Right cardiac atrium (tissue), 5 donors: Measurements from ENCODE around the gene BMPR1B. TPM values are rescaled to one million over a fixed set of nuclear protein-coding genes. Genes with fewer than 3 reads are reported as not detected.
A peak's percentile ranks its signal among the peaks of the same experiment; 100 is the strongest.
"Not testable (repeated sequence)": the region's sequence is repeated elsewhere in the genome, so short reads cannot be mapped to it uniquely, and the experiment has no call there.

Source experiments
- ATAC-seq, 2 donors: fragments of 200-7000 bp; cut with Tn5 transposase; one replicate each; pipeline versions ENCODE4 v1.8.0 to v1.9.1; 2020; ENCODE audit warnings: moderate library complexity in 2 of 2, mild to moderate bottlenecking in 1 of 2
- DNase-seq, 3 donors: peaks; one replicate each; pipeline ENCODE4 v3.0.0-alpha.2; 2020
- H3K27ac ChIP-seq: one replicate; pipeline ENCODE4 v1.5.1; 2013; ENCODE audit warnings: mild to moderate bottlenecking, low read length, control low read depth, moderate library complexity
- H3K27me3 ChIP-seq: one replicate; pipeline ENCODE4 v1.6.1; 2013; ENCODE audit not compliant: control insufficient read depth, insufficient read depth
- H3K4me1 ChIP-seq: one replicate; pipeline ENCODE4 v1.6.1; 2013; ENCODE audit warnings: low read length; ENCODE audit not compliant: control insufficient read depth, insufficient read depth
- H3K4me3 ChIP-seq: one replicate; pipeline ENCODE4 v1.5.1; 2013; ENCODE audit warnings: low read length, control low read depth
- H3K9me3 ChIP-seq: one replicate; pipeline ENCODE4 v1.6.1; 2013; ENCODE audit warnings: low read length; ENCODE audit not compliant: control insufficient read depth
- WGBS: extraction: QIAGEN DNeasy Blood & Tissue Kit; methylation state at CpG from one replicate; pipeline ENCODE4 v1.1.7; 2013; 5-methylcytosine and 5-hydroxymethylcytosine counted together
- intact Hi-C, 4 donors: fragments of 100-400 bp; cut with DNase I; formaldehyde crosslinking; loops; one replicate each; pipeline versions ENCODE4 v1.11.0 to v1.14.0; 2022 to 2023
- polyA plus RNA-seq: library from polyadenylated mRNA; stranded (reverse); fragments of 200-250 nt; gene quantifications from one replicate; pipeline ENCODE4 v1.2.3, GENCODE V29; 2013
- total RNA-seq, 4 donors: library from RNA; stranded (reverse); fragmentation: NEBNext Ultra II Directional; extraction: Animal tissue kit (Norgen Biotek cat#: 25700); gene quantifications; one replicate each; pipeline ENCODE4 v1.2.1, GENCODE V29; 2021
- donor health status: healthy with polysubstance abuse.
- donor health status: DM: no; HTN: yes; CAD: no.
- donor health status: DM: no; HTN: no; CAD: no.
- donor health status: DM: no; HTN: yes; CAD: no; lungs with severe emphysema.
- donor health status: DM: yes; HTN: yes; CAD: no.

BMPR1B gene
- total and polyA plus RNA-seq, 5 donors, result 0.20 to 1.5 (median 0.88) TPM

DNA sequence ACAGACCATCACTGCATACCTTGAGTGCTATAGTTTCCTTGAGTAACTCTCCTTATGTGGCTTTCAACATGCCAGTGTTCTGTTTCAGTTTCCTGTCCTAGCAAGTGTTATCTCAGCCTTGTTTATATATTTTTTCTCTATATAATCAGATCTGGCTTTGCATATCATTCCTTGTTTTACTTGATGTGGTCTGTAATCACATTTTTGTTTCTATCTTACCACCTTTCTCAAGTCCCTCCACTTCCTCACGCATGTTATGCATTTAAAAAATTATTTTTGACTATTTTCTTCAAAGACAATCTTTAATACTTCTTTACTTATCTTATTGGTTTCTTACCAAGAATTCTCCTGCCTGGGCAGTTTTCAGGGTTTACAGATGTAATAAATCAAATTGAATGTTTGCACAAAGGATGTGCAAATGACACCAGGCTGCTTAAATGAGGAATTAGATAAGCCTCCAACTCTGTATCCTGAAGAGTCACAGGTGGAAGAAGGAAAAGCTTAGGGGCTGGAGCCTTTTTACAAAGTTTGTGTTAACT is 351.2 kb downstream of the BMPR1B start:
- ATAC-seq (no peak), DNase-seq (no peak)
- WGBS, result 88% methylated on average over 1 of the region's 1 CpG
- Histone ChIP-seq H3K9me3 (no peaks in the 10 kb centered on the region), H3K4me3 (no peak overlapping the region), H3K27ac (no peak overlapping the region), H3K27me3 (no peaks in the 10 kb centered on the region), H3K4me1 (no peaks in the 10 kb centered on the region)
- intact Hi-C loops, result no loop called here

DNA sequence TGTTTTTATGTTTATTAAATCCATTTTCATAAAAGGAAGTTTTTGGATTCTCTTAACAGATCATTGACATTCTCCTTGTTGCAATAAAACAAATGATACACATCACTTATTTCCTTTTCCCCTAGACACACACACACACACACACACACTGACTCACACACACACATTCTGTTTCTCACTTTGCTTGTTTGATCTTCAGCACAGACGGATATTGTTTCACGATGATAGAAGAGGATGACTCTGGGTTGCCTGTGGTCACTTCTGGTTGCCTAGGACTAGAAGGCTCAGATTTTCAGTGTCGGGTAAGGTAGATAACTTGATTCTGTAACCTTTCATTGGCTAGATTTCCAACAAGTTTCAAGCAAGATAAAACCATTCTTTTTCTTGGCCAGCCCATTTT is 356.8 kb downstream of the BMPR1B start:
- ATAC-seq, result no peak

DNA sequence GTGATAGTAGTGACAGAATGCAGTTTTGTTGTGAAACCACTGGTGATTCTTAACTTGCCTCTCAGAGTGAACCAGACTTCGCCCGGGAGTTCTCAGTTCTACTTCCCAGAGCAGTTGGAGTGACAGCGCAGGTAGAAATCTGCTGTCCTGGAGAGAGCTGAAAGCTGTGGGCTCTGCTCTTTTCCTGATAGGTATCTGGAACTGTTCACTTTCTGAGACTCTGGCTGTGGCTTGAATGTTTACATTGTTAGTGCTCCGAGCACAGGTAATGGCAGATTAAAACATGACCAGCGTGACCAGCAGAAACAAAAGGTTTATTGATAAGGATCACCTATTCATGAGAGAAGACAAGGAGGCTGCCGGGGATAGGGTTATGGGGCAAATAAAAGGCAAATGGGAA is 360.7 kb downstream of the BMPR1B start:
- intact Hi-C loops, result loop anchor here in 1 of 4 donors (10.0 kb wide), 1 partner anchor 494 kb away; no protein-coding TSS in a partner anchor
- DNase-seq (no peak), ATAC-seq (no peak)
- H3K27me3 ChIP-seq, result no peaks in the 10 kb centered on the region
- H3K4me3 ChIP-seq, result no peak overlapping the region
- H3K27ac ChIP-seq, result no peak overlapping the region
- no peaks in the 10 kb centered on the region for H3K9me3 ChIP-seq
- 67% methylated on average over 6 of the region's 6 CpGs for WGBS
- no peaks in the 10 kb centered on the region for H3K4me1 ChIP-seq

More for the DNA sequence above, 356.8 kb downstream of the BMPR1B start:
- Histone ChIP-seq H3K27me3 (no peaks in the 10 kb centered on the region), H3K4me3 (no peak overlapping the region), H3K4me1 (no peaks in the 10 kb centered on the region), H3K27ac (no peak overlapping the region), H3K9me3 (no peaks in the 10 kb centered on the region)
- intact Hi-C loops, result loop anchor here in 1 of 4 donors (10.0 kb wide), 1 partner anchor 490 kb away; no protein-coding TSS in a partner anchor
- no peak for DNase-seq
- WGBS, result 69% methylated on average over 3 of the region's 3 CpGs

DNA sequence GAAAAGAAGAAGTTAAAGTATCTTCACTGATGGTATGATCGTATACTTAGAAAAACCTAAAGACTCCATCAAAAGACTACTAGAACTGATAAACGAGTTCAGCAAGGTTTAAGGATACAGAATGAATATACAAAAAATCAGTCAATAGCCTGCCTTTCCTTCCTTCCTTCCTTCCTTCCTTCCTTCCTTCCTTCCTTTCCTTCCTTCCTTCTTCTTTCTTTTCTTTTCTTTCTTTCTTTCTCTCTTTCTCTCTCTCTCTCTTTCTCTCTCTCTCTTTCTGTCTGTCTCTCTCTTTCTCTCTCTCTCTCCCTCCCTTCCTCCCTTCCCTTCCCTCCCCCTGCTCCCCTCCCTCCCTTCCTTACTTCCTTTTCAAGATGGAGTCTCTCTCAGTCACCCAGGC is 362.7 kb downstream of the BMPR1B start:
- intact Hi-C loops, result no loop called here
- WGBS, result 80% methylated on average over 2 of the region's 2 CpGs
- no peak for ATAC-seq

DNA sequence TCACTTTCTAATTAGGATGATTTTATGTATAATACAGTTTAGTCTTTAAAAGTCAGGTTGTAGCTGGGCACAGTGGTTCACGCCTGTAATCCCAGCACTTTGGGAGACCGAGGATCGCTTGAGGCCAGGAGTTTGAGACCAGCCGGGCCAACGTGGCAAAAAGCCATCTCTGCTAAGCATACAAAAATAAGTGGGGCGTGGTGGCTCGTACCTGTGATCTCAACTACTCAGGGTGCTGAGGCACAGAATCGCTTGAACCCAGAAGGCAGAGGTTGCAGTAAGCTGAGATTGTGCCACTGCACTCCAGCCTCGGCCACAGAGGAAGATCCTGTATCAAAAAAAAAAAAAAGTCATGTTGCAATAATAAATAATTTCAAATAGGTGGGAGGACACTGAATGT is 364.2 kb downstream of the BMPR1B start:
- intact Hi-C loops, result no loop called here
- DNase-seq (peak in 1 of 3 donors; percentile 31), ATAC-seq (no peak)
- H3K9me3 ChIP-seq, result no peaks in the 10 kb centered on the region
- H3K27me3 ChIP-seq, result no peaks in the 10 kb centered on the region
- no peaks in the 10 kb centered on the region for H3K4me1 ChIP-seq
- H3K4me3 ChIP-seq, result no peak overlapping the region
- WGBS, result 85% methylated on average over 9 of the region's 9 CpGs
- no peak overlapping the region for H3K27ac ChIP-seq

More for the DNA sequence above, 362.7 kb downstream of the BMPR1B start:
- no peaks in the 10 kb centered on the region for H3K9me3 ChIP-seq
- H3K4me3 ChIP-seq, result no peak overlapping the region
- no peak for DNase-seq
- no peaks in the 10 kb centered on the region for H3K4me1 ChIP-seq
- no peaks in the 10 kb centered on the region for H3K27me3 ChIP-seq
- no peak overlapping the region for H3K27ac ChIP-seq

DNA sequence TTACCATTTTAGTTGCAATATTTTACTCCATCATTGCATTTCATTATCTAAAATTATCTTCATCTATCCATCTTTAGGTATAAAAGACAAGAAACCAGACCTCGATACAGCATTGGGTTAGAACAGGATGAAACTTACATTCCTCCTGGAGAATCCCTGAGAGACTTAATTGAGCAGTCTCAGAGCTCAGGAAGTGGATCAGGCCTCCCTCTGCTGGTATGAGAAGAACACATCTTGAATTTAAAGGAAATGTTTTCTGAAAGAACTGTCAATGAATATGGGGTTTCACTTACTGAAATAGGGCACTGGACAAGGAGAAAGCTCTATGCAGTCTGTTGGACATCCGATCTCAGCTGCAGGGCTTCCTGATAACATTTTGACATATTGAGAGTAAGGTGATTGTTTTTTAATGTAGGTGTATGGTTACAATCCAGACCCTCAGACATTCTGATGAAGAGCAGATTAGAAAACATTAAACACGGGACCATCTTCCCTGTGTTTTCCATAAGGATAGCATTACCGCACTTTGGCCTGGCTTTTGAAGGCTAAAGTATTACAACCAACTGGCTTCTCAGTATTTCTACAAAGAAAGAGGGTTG is 367.2 kb downstream of the BMPR1B start:
- Histone ChIP-seq H3K27me3 (no peaks in the 10 kb centered on the region), H3K4me3 (no peak overlapping the region), H3K4me1 (no peaks in the 10 kb centered on the region), H3K27ac (no peak overlapping the region), H3K9me3 (no peaks in the 10 kb centered on the region)
- ATAC-seq, result peak; percentile 36 to 65
- WGBS, result 49% methylated on average over 4 of the region's 4 CpGs
- DNase-seq, result peak in 1 of 3 donors; percentile 15
- intact Hi-C loops, result no loop called here

DNA sequence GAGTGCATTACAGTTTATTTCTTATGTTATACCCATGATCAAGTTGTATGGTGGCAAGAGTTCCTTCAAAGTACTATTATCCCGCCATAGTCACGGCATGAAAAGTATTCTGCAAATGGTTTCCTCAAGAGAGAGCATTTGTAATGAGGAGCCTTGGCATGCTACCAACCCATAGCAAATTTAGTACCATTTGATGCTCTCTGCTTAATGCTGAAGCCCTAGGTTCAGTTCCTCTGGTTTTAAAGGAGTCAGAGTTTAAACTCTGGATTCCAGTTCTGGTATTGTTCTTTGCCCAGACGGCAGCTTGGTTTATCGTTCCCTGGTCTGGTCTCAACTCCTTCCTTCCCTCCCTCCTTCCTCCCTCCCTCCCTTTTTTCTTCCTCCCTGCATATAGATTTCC is 371.3 kb downstream of the BMPR1B start:
- Histone ChIP-seq H3K9me3 (no peaks in the 10 kb centered on the region), H3K4me1 (no peaks in the 10 kb centered on the region), H3K27me3 (no peaks in the 10 kb centered on the region), H3K4me3 (no peak overlapping the region), H3K27ac (no peak overlapping the region)
- DNase-seq, result no peak
- WGBS, result 56% methylated on average over 4 of the region's 4 CpGs
- intact Hi-C loops, result no loop called here
- ATAC-seq, result no peak

DNA sequence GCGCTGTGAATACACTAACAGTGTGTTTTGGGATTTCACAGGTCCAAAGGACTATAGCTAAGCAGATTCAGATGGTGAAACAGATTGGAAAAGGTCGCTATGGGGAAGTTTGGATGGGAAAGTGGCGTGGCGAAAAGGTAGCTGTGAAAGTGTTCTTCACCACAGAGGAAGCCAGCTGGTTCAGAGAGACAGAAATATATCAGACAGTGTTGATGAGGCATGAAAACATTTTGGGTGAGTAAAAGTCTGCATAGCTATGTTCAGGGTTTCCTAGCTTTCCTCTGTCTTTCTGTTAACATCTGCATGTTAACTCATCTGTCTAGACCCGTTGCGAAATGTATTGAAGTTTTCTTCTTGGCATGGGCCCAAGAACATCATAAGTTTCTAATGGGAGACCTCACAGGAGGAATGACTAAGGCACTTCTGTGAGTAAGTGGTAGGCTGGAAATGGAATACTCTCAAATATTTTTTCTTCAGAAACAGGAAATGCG is 372.1 kb downstream of the BMPR1B start:
- Histone ChIP-seq H3K9me3 (no peaks in the 10 kb centered on the region), H3K27me3 (no peaks in the 10 kb centered on the region), H3K4me3 (no peak overlapping the region), H3K4me1 (no peaks in the 10 kb centered on the region), H3K27ac (no peak overlapping the region)
- DNase-seq, result no peak
- intact Hi-C loops, result no loop called here
- 52% methylated on average over 7 of the region's 7 CpGs for whole genome bisulfite sequencing
- ATAC-seq, result peak; percentile 85 to 96

DNA sequence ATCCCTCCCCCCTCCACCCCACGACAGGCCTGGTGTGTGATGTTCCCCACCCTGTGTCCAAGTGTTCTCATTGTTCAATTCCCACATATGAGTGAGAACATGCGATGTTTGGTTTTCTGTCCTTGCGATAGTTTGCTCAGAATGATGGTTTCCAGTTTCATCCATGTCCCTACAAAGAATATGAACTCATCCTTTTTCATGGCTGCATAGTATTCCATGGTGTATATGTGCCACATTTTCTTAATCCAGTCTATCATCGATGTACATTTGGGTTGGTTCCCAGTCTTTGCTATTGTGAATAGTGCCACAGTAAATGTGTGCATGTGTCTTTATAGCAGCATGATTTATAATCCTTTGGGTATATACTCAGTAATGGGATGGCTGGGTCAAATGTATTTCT is 376.3 kb downstream of the BMPR1B start:
- H3K9me3 ChIP-seq, H3K27me3 ChIP-seq, H3K27ac ChIP-seq, H3K4me3 ChIP-seq, H3K4me1 ChIP-seq, DNase-seq, intact Hi-C loops, ATAC-seq: not testable (repeated sequence)
- WGBS, result 97% methylated on average over 4 of the region's 4 CpGs

DNA sequence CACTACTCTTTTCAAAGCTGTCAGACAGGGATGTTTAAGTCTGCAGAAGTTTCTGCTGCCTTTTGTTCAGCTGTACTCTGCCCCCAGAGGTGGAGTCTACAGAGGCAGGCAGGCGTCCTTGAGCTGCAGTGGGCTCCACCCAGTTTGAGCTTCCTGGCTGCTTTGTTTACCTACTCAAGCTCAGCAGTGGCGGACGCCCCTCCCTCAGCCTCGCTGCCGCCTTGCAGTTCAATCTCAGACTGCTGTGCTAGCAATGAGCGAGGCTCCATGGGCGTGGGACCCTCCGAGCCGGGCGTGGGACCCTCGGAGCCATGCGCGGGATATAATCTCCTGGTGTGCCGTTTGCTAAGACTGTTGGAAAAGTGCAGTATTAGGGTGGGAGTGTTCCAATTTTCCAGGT is 381.7 kb downstream of the BMPR1B start:
- WGBS, result 94% methylated on average over 14 of the region's 14 CpGs
- H3K27ac ChIP-seq, H3K9me3 ChIP-seq, H3K4me1 ChIP-seq, intact Hi-C loops, H3K4me3 ChIP-seq, ATAC-seq, H3K27me3 ChIP-seq: not testable (repeated sequence)
- DNase-seq, result peak in 1 of 3 donors; percentile 32

DNA sequence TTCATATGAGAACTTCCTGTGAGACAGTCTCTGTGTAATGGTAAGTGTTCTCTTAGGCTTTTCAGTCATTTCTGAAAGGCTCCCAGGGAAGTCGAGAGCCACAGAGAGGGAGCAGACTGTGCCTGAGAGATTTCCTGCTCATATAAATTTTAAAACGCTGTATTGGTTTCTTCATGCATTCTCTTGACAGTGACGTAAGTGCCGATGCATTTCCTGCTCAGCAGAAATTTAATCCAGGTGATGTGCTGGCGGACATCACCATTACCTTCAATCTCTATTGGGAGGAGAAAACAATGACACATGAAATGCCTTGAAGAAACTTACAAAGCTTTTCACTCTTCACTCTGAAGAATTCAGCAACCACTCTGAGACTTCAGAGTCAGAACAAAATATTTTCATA is 383.6 kb downstream of the BMPR1B start:
- 75% methylated on average over 5 of the region's 5 CpGs for WGBS
- Histone ChIP-seq H3K4me1 (no peaks in the 10 kb centered on the region), H3K27ac (no peak overlapping the region), H3K27me3 (no peaks in the 10 kb centered on the region), H3K9me3 (no peaks in the 10 kb centered on the region), H3K4me3 (no peak overlapping the region)
- ATAC-seq, result no peak
- DNase-seq, result no peak
- intact Hi-C loops, result no loop called here
